ENCODE results near the gene ANXA8. TPM values are rescaled to one million over a fixed set of nuclear protein-coding genes. Genes with fewer than 3 reads are reported as not detected.

The ANXA8 gene
- total RNA-seq, 1 donor, result 0.18 TPM

DNA sequence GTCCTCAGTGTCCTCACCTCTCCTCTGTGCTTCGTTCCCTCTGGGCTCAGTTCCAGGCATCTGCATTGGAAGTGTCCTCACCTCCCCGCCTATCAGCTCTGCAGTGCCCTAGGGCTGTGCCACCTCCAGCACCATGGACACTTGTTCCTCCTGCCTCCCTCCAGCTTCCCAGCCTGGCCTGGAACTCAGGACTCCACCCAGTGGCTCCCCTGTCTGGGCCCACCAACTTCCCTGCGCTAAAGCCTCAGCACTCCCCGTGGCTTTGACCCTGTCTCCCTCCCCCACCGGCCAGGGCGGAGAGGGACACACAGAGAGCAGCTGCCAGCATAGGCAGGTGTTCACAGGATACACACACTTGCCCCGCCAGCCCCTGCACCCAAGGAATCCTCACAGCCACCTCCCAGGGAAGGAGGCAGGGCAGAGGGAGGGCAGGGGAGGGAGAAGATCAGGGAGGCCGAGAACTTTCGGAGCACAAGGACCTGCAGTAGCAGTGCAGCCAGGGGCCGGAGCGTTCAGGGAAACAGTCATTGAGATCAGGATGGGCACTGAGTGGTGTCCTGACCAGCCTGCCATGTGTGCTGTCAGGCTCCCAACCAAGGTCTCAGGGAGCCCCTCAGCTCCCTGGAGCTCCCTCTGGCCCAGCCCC lies 31.3 kb downstream of the ANXA8 start:
- TF ChIP-seq, protein P1, sequence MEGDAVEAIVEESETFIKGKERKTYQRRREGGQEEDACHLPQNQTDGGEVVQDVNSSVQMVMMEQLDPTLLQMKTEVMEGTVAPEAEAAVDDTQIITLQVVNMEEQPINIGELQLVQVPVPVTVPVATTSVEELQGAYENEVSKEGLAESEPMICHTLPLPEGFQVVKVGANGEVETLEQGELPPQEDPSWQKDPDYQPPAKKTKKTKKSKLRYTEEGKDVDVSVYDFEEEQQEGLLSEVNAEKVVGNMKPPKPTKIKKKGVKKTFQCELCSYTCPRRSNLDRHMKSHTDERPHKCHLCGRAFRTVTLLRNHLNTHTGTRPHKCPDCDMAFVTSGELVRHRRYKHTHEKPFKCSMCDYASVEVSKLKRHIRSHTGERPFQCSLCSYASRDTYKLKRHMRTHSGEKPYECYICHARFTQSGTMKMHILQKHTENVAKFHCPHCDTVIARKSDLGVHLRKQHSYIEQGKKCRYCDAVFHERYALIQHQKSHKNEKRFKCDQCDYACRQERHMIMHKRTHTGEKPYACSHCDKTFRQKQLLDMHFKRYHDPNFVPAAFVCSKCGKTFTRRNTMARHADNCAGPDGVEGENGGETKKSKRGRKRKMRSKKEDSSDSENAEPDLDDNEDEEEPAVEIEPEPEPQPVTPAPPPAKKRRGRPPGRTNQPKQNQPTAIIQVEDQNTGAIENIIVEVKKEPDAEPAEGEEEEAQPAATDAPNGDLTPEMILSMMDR (IDR thresholded peaks at IDR 0.05; ENCODE audit: insufficient read depth, low read length), result no peak
- DNase-seq (ENCODE audit: low read depth), result no peak
- no peak overlapping the region for H3K4me3 ChIP-seq (ENCODE audit: low read depth, low read length)

DNA sequence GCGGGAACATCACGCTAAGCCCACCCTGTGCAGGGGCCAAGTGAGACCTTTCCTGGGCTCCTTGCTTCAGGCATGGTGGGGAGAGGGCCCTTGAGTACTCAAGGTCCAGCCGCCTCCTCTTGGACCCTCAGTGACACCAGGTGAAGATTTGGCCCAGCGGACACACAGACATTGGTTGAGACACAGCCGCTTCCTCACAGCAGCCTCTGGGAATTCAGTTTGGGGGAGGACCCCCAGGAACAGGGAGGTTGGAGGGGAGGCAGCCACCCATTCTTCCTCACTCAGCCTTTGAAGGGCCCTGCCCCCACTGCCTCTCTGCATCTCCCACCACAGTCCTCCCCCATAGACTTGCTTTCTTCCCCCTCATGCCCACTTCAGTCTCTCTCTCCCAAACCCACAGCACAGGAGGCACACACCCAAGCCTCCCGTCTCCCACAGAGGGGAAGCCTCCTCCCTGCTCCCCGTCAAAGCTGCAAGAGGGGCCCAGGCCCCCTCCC lies 31.9 kb downstream of the ANXA8 start:
- H3K4me3 ChIP-seq (ENCODE audit: low read depth, low read length), result no peak overlapping the region
- no peak for DNase-seq (ENCODE audit: low read depth)
- TF ChIP-seq, protein P1 (IDR thresholded peaks at IDR 0.05; ENCODE audit: insufficient read depth, low read length), result no peak

DNA sequence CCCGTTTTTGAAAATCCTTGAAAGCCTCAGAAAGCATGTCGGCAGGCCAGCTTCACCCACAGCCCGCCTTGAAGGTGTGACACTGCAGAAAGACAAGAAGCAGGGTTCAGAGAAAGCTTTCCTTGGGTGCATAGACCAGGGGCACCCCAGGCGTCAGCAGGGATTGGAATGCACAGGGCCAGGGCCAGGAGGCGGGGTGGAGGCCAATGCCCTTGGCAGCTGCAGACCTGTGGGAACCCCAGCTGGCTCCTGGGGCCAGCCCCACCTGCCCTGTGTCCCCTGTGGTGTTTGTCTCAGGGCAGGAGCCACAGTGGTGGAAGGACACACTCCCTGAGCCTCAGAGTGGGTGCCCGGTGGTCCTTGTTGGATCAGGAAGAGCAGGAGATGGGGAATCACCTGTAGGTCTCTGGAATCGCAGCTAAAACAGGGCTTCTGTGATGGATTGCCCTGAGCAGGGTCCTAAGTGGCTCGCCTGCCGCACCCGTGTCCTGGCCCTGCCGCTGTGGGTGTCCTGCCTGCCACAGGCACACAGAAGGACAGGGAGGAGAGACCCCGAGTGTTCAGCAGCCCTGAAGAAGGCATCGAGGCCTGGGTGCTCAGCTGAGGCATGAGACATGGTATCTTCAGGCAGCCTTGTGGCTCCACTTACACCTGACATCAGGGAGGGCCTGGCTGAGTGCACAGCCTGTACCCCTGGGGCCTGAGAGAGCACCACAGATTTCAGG lies 32.5 kb downstream of the ANXA8 start:
- no peak overlapping the region for H3K4me3 ChIP-seq (ENCODE audit: low read depth, low read length)
- TF ChIP-seq, protein P1 (IDR thresholded peaks at IDR 0.05; ENCODE audit: insufficient read depth, low read length), result no peak
- no peak for DNase-seq (ENCODE audit: low read depth)

DNA sequence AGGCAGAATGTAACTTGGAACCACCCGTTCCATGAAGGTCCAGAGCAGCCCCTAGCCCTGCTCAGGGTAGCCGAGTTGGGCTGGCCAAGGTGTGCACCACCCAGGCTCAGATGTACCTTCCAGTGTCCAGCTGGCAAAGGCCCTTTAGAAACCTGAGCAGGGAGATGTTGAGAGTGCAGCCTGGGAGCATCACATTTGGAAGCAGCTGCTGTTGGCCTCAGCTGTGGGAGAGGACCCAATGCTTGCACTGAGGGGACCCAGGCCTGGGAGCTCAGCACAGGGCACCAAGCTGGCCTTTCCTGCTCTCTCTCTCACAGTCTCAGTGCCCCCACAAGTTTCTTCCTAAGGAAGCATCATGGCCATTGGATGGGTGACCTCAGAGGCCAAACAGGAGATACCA lies 33.5 kb downstream of the ANXA8 start:
- no peak for DNase-seq (ENCODE audit: low read depth)
- no peak overlapping the region for H3K4me3 ChIP-seq (ENCODE audit: low read depth, low read length)
- TF ChIP-seq, protein P1 (IDR thresholded peaks at IDR 0.05; ENCODE audit: insufficient read depth, low read length), result no peak

DNA sequence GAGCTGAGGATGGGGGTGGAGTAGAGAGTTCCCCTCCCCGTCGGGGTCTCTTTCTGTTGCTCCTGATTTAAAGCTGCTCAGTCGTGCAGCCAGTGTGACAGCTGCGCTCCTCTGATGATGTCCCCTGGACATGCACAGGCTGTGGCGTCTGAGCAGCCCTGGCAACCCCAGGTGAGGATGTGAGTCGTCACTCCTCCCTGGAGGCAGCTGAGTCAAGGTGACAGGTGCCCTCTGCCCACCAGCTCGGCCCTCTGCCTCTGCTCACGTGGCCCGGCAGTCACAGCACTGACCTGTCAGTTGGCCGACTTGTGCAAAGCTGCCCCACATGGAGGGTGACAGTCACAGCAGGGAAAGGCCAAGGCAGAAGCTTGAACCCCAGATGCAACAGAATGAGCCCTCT lies 33.9 kb downstream of the ANXA8 start:
- no peak for DNase-seq (ENCODE audit: low read depth)
- TF ChIP-seq, protein P1 (IDR thresholded peaks at IDR 0.05; ENCODE audit: insufficient read depth, low read length), result no peak
- no peak overlapping the region for H3K4me3 ChIP-seq (ENCODE audit: low read depth, low read length)

DNA sequence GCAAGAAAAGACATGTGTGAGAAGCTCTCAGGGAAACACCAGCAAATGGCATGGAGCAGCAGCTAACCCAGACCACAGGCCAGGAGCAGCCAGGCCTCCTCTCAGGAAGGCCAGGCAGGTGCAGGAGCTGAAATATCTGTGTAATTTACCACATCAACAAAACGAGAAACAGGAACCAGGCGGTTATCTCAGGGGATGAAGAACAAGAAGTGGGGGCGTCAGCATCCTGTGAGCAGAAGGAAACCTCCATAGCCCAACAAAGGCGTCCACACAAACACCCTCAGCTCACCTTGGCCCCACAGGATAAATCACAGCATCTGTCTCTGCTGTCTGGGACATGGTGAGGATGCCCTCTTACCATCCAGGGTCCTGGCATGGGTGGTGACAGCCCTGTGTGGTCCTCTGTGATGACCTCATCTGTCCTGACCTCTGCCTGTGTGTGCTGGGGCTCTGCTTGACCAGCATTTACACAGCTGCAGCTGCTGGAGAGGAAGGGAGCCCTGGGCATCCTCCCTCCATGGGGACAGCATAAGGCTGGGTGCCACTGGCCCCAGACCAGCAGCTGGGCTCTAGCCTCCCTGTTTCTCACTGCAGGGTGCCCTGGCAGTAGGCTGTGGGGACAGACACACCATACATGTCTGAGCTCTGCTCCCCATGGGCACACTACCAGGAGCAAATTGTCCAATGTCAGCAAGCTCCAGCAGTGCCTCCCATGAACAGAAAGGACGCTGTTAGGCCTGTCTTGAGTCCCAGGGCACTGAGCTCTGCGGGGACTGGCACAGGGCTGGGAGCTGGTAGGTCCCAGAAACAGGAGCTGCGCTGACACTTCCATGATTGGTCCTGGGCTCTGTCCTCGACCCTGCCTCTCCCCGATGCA lies 34.6 kb downstream of the ANXA8 start:
- no peak for DNase-seq (ENCODE audit: low read depth)
- no peak overlapping the region for H3K4me3 ChIP-seq (ENCODE audit: low read depth, low read length)
- TF ChIP-seq, protein P1 (IDR thresholded peaks at IDR 0.05; ENCODE audit: insufficient read depth, low read length), result no peak

Data from fibroblast of the aortic adventitia (primary cell).